ENCODE data around the gene KCTD17. TPM values are rescaled to one million over a fixed set of nuclear protein-coding genes. Genes with fewer than 3 reads are reported as not detected.

KCTD17 gene
- total RNA-seq, 1 donor from 2014 or later: 53.7 TPM

GRCh38 chr22:37075822-37076433 is 24.4 kb downstream of the KCTD17 start:
- no peak for DNase-seq (ENCODE audit: extremely low spot score, unreplicated experiment)
- no peaks in the 10 kb centered on the region for H3K36me3 Mint-ChIP-seq
- no peak overlapping the region for H3K4me3 Mint-ChIP-seq
- no peak overlapping the region for H3K27ac Mint-ChIP-seq
- H3K4me1 Mint-ChIP-seq (ENCODE audit: unreplicated experiment): peaks cover 4% of the 10 kb centered on the region
- TF ChIP-seq, protein P1, sequence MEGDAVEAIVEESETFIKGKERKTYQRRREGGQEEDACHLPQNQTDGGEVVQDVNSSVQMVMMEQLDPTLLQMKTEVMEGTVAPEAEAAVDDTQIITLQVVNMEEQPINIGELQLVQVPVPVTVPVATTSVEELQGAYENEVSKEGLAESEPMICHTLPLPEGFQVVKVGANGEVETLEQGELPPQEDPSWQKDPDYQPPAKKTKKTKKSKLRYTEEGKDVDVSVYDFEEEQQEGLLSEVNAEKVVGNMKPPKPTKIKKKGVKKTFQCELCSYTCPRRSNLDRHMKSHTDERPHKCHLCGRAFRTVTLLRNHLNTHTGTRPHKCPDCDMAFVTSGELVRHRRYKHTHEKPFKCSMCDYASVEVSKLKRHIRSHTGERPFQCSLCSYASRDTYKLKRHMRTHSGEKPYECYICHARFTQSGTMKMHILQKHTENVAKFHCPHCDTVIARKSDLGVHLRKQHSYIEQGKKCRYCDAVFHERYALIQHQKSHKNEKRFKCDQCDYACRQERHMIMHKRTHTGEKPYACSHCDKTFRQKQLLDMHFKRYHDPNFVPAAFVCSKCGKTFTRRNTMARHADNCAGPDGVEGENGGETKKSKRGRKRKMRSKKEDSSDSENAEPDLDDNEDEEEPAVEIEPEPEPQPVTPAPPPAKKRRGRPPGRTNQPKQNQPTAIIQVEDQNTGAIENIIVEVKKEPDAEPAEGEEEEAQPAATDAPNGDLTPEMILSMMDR (conservative IDR thresholded peaks at IDR 0.05): no peak
- peaks cover 49% of the 10 kb centered on the region for H3K27me3 Mint-ChIP-seq
- H3K9me3 Mint-ChIP-seq: no peaks in the 10 kb centered on the region

DNA sequence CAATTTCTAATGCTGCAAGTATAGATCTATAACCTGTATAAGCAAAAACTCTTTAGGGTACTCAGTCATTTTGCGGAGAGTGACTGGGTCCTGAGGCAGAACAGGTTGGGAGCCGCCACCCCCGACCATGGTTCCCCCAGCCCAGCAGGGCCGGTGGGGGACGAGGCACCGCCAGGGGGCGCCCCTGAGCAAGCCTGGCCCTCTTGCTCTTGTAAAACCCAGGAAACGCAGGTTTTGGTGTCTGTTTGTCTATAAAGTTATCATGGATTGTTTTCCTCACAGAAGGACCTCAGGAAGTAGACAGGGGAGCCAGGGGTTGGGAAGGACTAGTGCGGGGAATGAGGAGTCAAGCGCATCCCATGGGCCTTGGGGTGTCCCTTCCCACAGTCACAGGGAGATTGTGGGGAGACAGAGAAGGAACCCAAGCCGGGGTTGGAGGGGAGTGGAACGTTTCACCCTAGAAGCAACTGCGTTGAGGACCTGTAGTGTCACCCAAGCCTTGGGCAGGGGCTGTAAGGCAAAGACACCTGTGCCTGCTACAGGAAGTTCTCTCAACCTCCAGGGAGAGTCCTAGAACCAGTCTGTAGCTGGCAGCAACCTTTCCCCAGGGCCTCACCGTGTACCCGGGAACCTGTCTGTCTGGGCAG is 26.4 kb downstream of the KCTD17 start:
- peaks cover 53% of the 10 kb centered on the region for H3K27me3 Mint-ChIP-seq
- TF ChIP-seq, protein P1 (conservative IDR thresholded peaks at IDR 0.05): peak; percentile 97
- H3K4me1 Mint-ChIP-seq (ENCODE audit: unreplicated experiment): peaks cover 4% of the 10 kb centered on the region
- no peak for DNase-seq (ENCODE audit: extremely low spot score, unreplicated experiment)
- no peak overlapping the region for H3K4me3 Mint-ChIP-seq
- H3K27ac Mint-ChIP-seq: no peak overlapping the region
- H3K36me3 Mint-ChIP-seq: no peaks in the 10 kb centered on the region
- no peaks in the 10 kb centered on the region for H3K9me3 Mint-ChIP-seq

DNA sequence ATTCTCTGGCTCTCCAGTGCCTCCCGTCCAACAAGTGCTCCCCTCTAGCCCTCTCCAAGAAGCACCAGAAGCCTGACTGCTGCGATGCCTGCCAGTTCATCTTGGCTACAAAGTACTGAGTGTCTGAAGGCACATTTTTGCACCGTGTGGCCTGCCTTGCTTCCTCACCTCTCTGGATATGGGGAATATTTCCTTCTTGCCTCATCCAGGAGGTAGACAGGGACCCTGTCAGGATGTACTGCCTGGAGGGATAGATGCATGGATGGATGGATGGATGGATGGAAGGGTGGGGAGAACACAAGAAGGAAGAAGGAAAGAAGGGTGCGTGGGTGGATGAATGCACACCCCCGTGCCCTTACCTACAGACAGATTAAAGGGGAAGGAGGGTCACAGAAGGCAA is 27.6 kb downstream of the KCTD17 start:
- TF ChIP-seq, protein P1 (conservative IDR thresholded peaks at IDR 0.05): no peak
- DNase-seq (ENCODE audit: extremely low spot score, unreplicated experiment): no peak
- Mint-ChIP-seq H3K9me3 (no peaks in the 10 kb centered on the region), H3K36me3 (no peaks in the 10 kb centered on the region), H3K4me1 (ENCODE audit: unreplicated experiment) (peaks cover 4% of the 10 kb centered on the region), H3K4me3 (no peak overlapping the region), H3K27me3 (peaks cover 57% of the 10 kb centered on the region), H3K27ac (no peak overlapping the region)

- DNase-seq (ENCODE audit: extremely low spot score, unreplicated experiment): no peak
- no peaks in the 10 kb centered on the region for H3K36me3 Mint-ChIP-seq
- H3K27me3 Mint-ChIP-seq: peaks cover 52% of the 10 kb centered on the region
- H3K4me1 Mint-ChIP-seq (ENCODE audit: unreplicated experiment): peaks cover 4% of the 10 kb centered on the region
- TF ChIP-seq, protein P1 (conservative IDR thresholded peaks at IDR 0.05): no peak
- H3K4me3 Mint-ChIP-seq: no peak overlapping the region
- no peak overlapping the region for H3K27ac Mint-ChIP-seq
- H3K9me3 Mint-ChIP-seq: no peaks in the 10 kb centered on the region
Observed at GRCh38 chr22:37079668-37080171, 28.2 kb downstream of the KCTD17 start.

DNA sequence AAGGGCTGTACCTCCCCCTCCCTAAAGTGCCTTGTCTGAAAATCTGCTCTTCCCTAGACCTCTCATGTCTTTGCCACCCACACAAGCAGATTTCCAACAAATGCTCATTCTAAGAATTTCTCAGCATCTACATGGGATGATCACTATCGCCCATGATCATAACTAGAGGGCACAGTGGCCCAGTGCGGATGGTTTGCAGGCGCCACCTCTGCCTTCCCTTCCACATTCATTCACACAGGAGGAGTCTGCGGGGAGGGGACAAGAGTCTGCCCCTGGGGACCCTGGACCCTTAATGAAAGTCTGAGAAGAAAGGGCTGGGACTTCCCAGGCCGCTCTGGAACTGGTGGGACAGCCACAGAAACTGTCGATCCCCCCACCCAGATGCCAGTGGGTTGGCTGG is 28.9 kb downstream of the KCTD17 start:
- no peak overlapping the region for H3K4me3 Mint-ChIP-seq
- H3K27me3 Mint-ChIP-seq: peaks cover 45% of the 10 kb centered on the region
- DNase-seq (ENCODE audit: extremely low spot score, unreplicated experiment): no peak
- H3K27ac Mint-ChIP-seq: no peak overlapping the region
- H3K4me1 Mint-ChIP-seq (ENCODE audit: unreplicated experiment): peaks cover 4% of the 10 kb centered on the region
- H3K9me3 Mint-ChIP-seq: no peaks in the 10 kb centered on the region
- TF ChIP-seq, protein P1 (conservative IDR thresholded peaks at IDR 0.05): no peak
- no peaks in the 10 kb centered on the region for H3K36me3 Mint-ChIP-seq
